K562 (cell line): ENCODE data around the gene CPSF4. TPM values are rescaled to one million over a fixed set of nuclear protein-coding genes. Genes with fewer than 3 reads are reported as not detected.
A peak's percentile ranks its signal among the peaks of the same experiment; 100 is the strongest.

Experiments used
- BRF1 ChIP-seq: IDR thresholded peaks from 3 replicates; pipeline ENCODE4 v1.6.1; 2011; ENCODE audit warnings: borderline replicate concordance, mild to moderate bottlenecking; ENCODE audit not compliant: insufficient read length; ENCODE audit errors: extremely low read depth
- CBFA2T3 ChIP-seq: fragments of 450-650 bp; IDR thresholded peaks from 2 replicates; pipeline ENCODE4 v1.6.1; 2017
- CEBPG ChIP-seq, 3 experiments: fragments of 200-800 bp in 1 of 3; sonication (Bioruptor generic) in 1 of 3; sonication (generic) in 1 of 3; formaldehyde crosslinking in 1 of 3; IDR thresholded peaks in 2 of 3; conservative IDR thresholded peaks in 1 of 3; 2 replicates each; pipeline versions ENCODE4 v1.6.1 to v1.8.0; 2016 to 2022; ENCODE audit warnings: missing compliant biosample characterization in 2 of 3, missing genetic modification characterization in 2 of 3, mild to moderate bottlenecking in 1 of 3, missing genetic modification reagents in 1 of 3
- ELF4 ChIP-seq: fragments of 450-650 bp; formaldehyde crosslinking; IDR thresholded peaks from 2 replicates; pipeline ENCODE4 v1.4.0; 2022; ENCODE audit warnings: missing genetic modification characterization
- ERF ChIP-seq: fragments of 450-650 bp; formaldehyde crosslinking; IDR thresholded peaks from 2 replicates; pipeline ENCODE4 v1.4.0; 2020; ENCODE audit warnings: mild to moderate bottlenecking, mixed read lengths
- FOXK2 ChIP-seq, 2 experiments: fragments of 450-650 bp; IDR thresholded peaks in 1 of 2; conservative IDR thresholded peaks in 1 of 2; 2 replicates each; pipeline ENCODE4 v1.6.1; 2016; ENCODE audit warnings: low read depth in 2 of 2, mild to moderate bottlenecking in 1 of 2
- MYC ChIP-seq, 2 experiments: fragments of 250-450 bp in 1 of 2; sonication (Bioruptor Pico) in 1 of 2; IDR thresholded peaks; 2 replicates each; pipeline versions ENCODE4 v1.5.1 to v1.6.1; 2012 to 2021; ENCODE audit warnings: low read depth in 2 of 2, borderline replicate concordance in 1 of 2, improper control_type of control experiment in 1 of 2, low read length in 1 of 2, mild to moderate bottlenecking in 1 of 2, moderate library complexity in 1 of 2
- NR2C1 ChIP-seq, 2 experiments: fragments of 450-650 bp; IDR thresholded peaks; 2 replicates each; pipeline ENCODE4 v1.6.1; 2017; ENCODE audit warnings: mild to moderate bottlenecking in 2 of 2, antibody characterized with exemption in 1 of 2, inconsistent platforms in 1 of 2, missing compliant biosample characterization in 1 of 2, missing genetic modification characterization in 1 of 2
- PCBP2 ChIP-seq: fragments of 200-400 bp; formaldehyde crosslinking; IDR thresholded peaks from 2 replicates; pipeline ENCODE4 v1.6.1; 2018; ENCODE audit warnings: low read length, low read depth, mild to moderate bottlenecking, moderate library complexity; ENCODE audit not compliant: poor library complexity, severe bottlenecking
- RAD21 ChIP-seq, 2 experiments: fragments of 250-450 bp in 1 of 2; fragments of 450-650 bp in 1 of 2; sonication (Bioruptor Pico) in 1 of 2; formaldehyde crosslinking in 1 of 2; IDR thresholded peaks in 1 of 2; conservative IDR thresholded peaks in 1 of 2; 2 replicates each; pipeline versions ENCODE4 v1.4.0 to v1.8.0; 2020 to 2022; ENCODE audit warnings: mild to moderate bottlenecking in 2 of 2, moderate library complexity in 1 of 2
- RBFOX2 ChIP-seq: fragments of 200-400 bp; formaldehyde crosslinking; IDR thresholded peaks from 2 replicates; pipeline ENCODE4 v1.6.1; 2017; ENCODE audit warnings: low read depth, mild to moderate bottlenecking, low read length, moderate library complexity
- RNF219 ChIP-seq: fragments of 250-450 bp; sonication (Bioruptor Pico); IDR thresholded peaks from 2 replicates; pipeline ENCODE4 v1.5.0; 2022; ENCODE audit warnings: mild to moderate bottlenecking
- SAP30 ChIP-seq: fragments of 200-600 bp; sonication (generic); IDR thresholded peaks from 2 replicates; pipeline ENCODE4 v1.6.1; 2012; ENCODE audit warnings: borderline replicate concordance, low read depth, mild to moderate bottlenecking, moderate library complexity, low read length, control low read depth, inconsistent platforms; ENCODE audit not compliant: insufficient read depth, poor library complexity, severe bottlenecking
- ZFP30 ChIP-seq: fragments of 250-450 bp; sonication (Bioruptor Pico); IDR thresholded peaks from 2 replicates; pipeline ENCODE4 v1.8.0; 2022; ENCODE audit warnings: moderate library complexity, mild to moderate bottlenecking, inconsistent platforms, borderline replicate concordance
- ZNF347 ChIP-seq: fragments of 450-650 bp; formaldehyde crosslinking; IDR thresholded peaks from 2 replicates; pipeline ENCODE4 v1.4.0; 2020; ENCODE audit warnings: low read depth, mild to moderate bottlenecking, moderate library complexity
- ZNF354B ChIP-seq: fragments of 250-450 bp; sonication (Bioruptor Pico); IDR thresholded peaks from 2 replicates; pipeline ENCODE4 v1.4.0; 2020
- ZNF780A ChIP-seq: fragments of 250-450 bp; sonication (Bioruptor Pico); IDR thresholded peaks from 2 replicates; pipeline ENCODE4 v1.5.0; 2021; ENCODE audit warnings: mild to moderate bottlenecking
- ZZZ3 ChIP-seq: fragments of 450-650 bp; IDR thresholded peaks from 2 replicates; pipeline ENCODE4 v1.6.1; 2016; ENCODE audit warnings: antibody characterized with exemption, mild to moderate bottlenecking, moderate library complexity
- polyA plus RNA-seq, 8 experiments: library from polyadenylated mRNA; depleted of rRNA in 4 of 8; stranded (reverse) in 5 of 8; unstranded in 3 of 8; fragments of >200 nt; fragmentation: Nextera tagmentation in 2 of 8; fragmentation: Illumina TruSeq in 1 of 8; extraction: Ambion mirVana in 2 of 8; extraction: Trizol in 1 of 8; gene quantifications; 2 replicates each; pipeline versions ENCODE4 v1.2.1 to v1.2.3, GENCODE V29; 2011 to 2014; ENCODE audit warnings: inconsistent platforms in 1 of 8, missing spikeins in 1 of 8
- total RNA-seq, 7 experiments: library from RNA; depleted of rRNA in 6 of 7; stranded (reverse); fragments of >200 nt in 6 of 7; fragmentation: Illumina TruSeq in 2 of 7; extraction: Trizol in 2 of 7; gene quantifications; 2 replicates each; pipeline versions ENCODE4 v1.2.1 to v1.2.3, GENCODE V29; 2011 to 2021; ENCODE audit warnings: low replicate concordance in 1 of 7
- TF ChIP-seq, protein P1 (sequence below): fragments of 450-650 bp; IDR thresholded peaks from 2 replicates; pipeline ENCODE4 v1.6.1; 2018; ENCODE audit not compliant: partially characterized antibody

CPSF4 gene
- total and polyA plus RNA-seq, 9 of the 15 experiments (the other 6 are each of a cell fraction or from before 2014, with no cell fraction given), result 16.9 to 118 (median 71.7) TPM

DNA sequence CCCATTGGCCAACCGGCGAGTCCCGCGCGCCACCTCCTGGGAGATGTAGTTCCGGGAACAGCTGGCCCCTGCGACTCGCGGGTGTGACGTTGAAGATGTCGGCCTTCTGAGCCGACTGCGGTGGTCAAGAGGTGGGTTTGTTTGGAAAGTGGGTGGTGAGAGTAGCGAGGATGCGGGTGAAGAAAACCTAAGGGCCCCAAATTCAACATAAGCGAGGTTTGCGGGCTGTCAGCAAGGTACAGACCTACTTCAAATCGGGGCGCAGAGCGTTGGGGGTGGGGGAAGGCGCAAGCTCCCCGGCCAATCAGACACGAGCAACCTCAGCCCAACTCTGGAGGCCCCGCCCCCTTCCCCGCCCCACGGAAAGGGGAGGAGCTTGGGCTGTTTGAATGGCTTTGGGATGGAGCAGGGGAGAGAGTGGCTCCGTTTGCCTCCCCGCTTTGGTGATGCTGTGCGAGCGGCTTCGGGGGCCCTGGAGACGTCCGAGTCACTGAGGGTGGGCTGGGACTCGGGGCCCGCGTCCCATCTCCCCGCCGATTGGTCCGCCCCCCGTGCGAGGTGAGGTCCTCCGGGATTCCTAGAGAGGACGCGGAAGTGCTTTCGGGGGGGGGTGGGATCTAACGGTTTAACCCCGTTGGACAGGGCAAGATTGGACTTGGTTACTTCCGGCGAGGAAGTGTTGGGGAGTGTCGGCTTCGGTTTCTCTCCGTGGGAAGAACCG is 66.0 kb downstream of the CPSF4 start, which contains the start of gene ZKSCAN5 (continued):
- TF ChIP-seq PCBP2 (no peak), CBFA2T3 (no peak), RNF219 (CRISPR knock-in tag) (no peak), ZFP30 (CRISPR knock-in tag) (no peak), ZNF780A (no peak), ZNF354B (CRISPR knock-in tag) (no peak), BRF1 (no peak), CEBPG (CRISPR knock-in tag; IDR thresholded peaks at IDR 0.05) (no peak), CEBPG (tag; conservative IDR thresholded peaks at IDR 0.05 in 1 of 2, IDR thresholded peaks at IDR 0.05 in 1 of 2) (peak in 1 of 2 experiments; percentile 14; a peak in 1 of 4 replicates), ELF4 (CRISPR knock-in tag) (peak; percentile 74; the same call in 1 of the 2 replicates), ERF (peak; percentile 9; the same call in 1 of the 2 replicates), RAD21 (CRISPR knock-in tag; conservative IDR thresholded peaks at IDR 0.05 in 1 of 2, IDR thresholded peaks at IDR 0.05 in 1 of 2) (no peak; a peak in 1 of 4 replicates), MYC (IDR thresholded peaks at IDR 0.05; ENCODE audit: low read depth, low read length) (peak; percentile 78; the same call in 1 of the 2 replicates), MYC (CRISPR knock-in tag; IDR thresholded peaks at IDR 0.05; ENCODE audit: borderline replicate concordance, low read depth) (no peak), SAP30 (peak; percentile 65), ZZZ3 (no peak), RBFOX2 (peak; percentile 87), ZNF347 (no peak), NR2C1 (IDR thresholded peaks at IDR 0.05) (peak; percentile 97), NR2C1 (tag; IDR thresholded peaks at IDR 0.05) (peak; percentile 97), FOXK2 (conservative IDR thresholded peaks at IDR 0.05 in 1 of 2, IDR thresholded peaks at IDR 0.05 in 1 of 2; ENCODE audit: low read depth in 2 of 2) (peak; percentile 62 to 71; a peak in 3 of 4 replicates)
- TF ChIP-seq, protein P1, sequence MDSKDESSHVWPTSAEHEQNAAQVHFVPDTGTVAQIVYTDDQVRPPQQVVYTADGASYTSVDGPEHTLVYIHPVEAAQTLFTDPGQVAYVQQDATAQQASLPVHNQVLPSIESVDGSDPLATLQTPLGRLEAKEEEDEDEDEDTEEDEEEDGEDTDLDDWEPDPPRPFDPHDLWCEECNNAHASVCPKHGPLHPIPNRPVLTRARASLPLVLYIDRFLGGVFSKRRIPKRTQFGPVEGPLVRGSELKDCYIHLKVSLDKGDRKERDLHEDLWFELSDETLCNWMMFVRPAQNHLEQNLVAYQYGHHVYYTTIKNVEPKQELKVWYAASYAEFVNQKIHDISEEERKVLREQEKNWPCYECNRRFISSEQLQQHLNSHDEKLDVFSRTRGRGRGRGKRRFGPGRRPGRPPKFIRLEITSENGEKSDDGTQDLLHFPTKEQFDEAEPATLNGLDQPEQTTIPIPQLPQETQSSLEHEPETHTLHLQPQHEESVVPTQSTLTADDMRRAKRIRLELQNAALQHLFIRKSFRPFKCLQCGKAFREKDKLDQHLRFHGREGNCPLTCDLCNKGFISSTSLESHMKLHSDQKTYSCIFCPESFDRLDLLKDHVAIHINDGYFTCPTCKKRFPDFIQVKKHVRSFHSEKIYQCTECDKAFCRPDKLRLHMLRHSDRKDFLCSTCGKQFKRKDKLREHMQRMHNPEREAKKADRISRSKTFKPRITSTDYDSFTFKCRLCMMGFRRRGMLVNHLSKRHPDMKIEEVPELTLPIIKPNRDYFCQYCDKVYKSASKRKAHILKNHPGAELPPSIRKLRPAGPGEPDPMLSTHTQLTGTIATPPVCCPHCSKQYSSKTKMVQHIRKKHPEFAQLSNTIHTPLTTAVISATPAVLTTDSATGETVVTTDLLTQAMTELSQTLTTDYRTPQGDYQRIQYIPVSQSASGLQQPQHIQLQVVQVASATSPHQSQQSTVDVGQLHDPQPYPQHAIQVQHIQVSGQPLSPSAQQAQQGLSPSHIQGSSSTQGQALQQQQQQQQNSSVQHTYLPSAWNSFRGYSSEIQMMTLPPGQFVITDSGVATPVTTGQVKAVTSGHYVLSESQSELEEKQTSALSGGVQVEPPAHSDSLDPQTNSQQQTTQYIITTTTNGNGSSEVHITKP, result peak; percentile 88
